ENCODE measurements around the gene HRC. TPM values are rescaled to one million over a fixed set of nuclear protein-coding genes. Genes with fewer than 3 reads are reported as not detected.
A peak's percentile ranks its signal among the peaks of the same experiment; 100 is the strongest.

Gene HRC
- total RNA-seq, 1 donor from 2014 or later: 0.25 TPM

- no peak overlapping the region for H3K27ac ChIP-seq
- H3K4me3 ChIP-seq: no peak overlapping the region
- no peaks in the 10 kb centered on the region for H3K36me3 ChIP-seq
- H3K9me3 ChIP-seq: no peaks in the 10 kb centered on the region
- no peaks in the 10 kb centered on the region for H3K27me3 ChIP-seq
- peak; percentile 73 to 74 (median 74) for TF ChIP-seq CTCF (IDR thresholded peaks at IDR 0.05)
- TF ChIP-seq POLR2AphosphoS5 (IDR thresholded peaks at IDR 0.05; ENCODE audit: insufficient read depth in 1 of 2, low read depth in 1 of 2): no peak
- DNase-seq (ENCODE audit: extremely low spot score in 2 of 2): no peak
- peaks cover 46% of the 10 kb centered on the region for H3K4me1 ChIP-seq
- intact Hi-C loops (cut with DNase I): loop anchor here (5.0 to 10.0 kb wide), 2 partner anchors 48 to 151 kb away; partner anchors contain the start of genes GYS1 and RUVBL2
These were observed 9.4 kb downstream of the HRC start for GRCh38 chr19:49145573-49146407.

GRCh38 chr19:49142866-49143335 lies 12.3 kb downstream of the HRC start:
- Histone ChIP-seq H3K27me3 (no peaks in the 10 kb centered on the region), H3K4me1 (peaks cover 25% of the 10 kb centered on the region), H3K4me3 (peak overlapping the region; percentile 38 to 42), H3K36me3 (no peaks in the 10 kb centered on the region), H3K27ac (no peak overlapping the region), H3K9me3 (no peaks in the 10 kb centered on the region)
- peak in 1 of 2 donors; percentile 88 for DNase-seq (ENCODE audit: extremely low spot score in 2 of 2)
- TF ChIP-seq POLR2AphosphoS5 (IDR thresholded peaks at IDR 0.05; ENCODE audit: insufficient read depth in 1 of 2, low read depth in 1 of 2) (peak; percentile 33 to 56), POLR2A (IDR thresholded peaks at IDR 0.05) (no peak)
- intact Hi-C loops (cut with DNase I): loop anchor here (10.0 kb wide), 1 partner anchor 148 kb away; the partner anchor contains the start of genes GYS1 and RUVBL2

- H3K27me3 ChIP-seq: no peaks in the 10 kb centered on the region
- TF ChIP-seq POLR2A (IDR thresholded peaks at IDR 0.05) (no peak), POLR2AphosphoS5 (IDR thresholded peaks at IDR 0.05; ENCODE audit: insufficient read depth in 1 of 2, low read depth in 1 of 2) (no peak)
- peak in 1 of 2 donors; percentile 79 for DNase-seq (ENCODE audit: extremely low spot score in 2 of 2)
- H3K9me3 ChIP-seq: no peaks in the 10 kb centered on the region
- peaks cover 24% of the 10 kb centered on the region for H3K4me1 ChIP-seq
- no peaks in the 10 kb centered on the region for H3K36me3 ChIP-seq
- intact Hi-C loops (cut with DNase I): loop anchor here (10.0 kb wide), 1 partner anchor 147 kb away; the partner anchor contains the start of genes GYS1 and RUVBL2
- no peak overlapping the region for H3K4me3 ChIP-seq
- H3K27ac ChIP-seq: no peak overlapping the region
These were observed 13.8 kb downstream of the HRC start for GRCh38 chr19:49141352-49141751.

GRCh38 chr19:49140951-49141350 lies 14.2 kb downstream of the HRC start:
- H3K27ac ChIP-seq: no peak overlapping the region
- H3K4me1 ChIP-seq: peaks cover 20% of the 10 kb centered on the region
- H3K4me3 ChIP-seq: no peak overlapping the region
- H3K9me3 ChIP-seq: no peaks in the 10 kb centered on the region
- no peaks in the 10 kb centered on the region for H3K27me3 ChIP-seq
- no peak for TF ChIP-seq POLR2A (IDR thresholded peaks at IDR 0.05)
- no peak for TF ChIP-seq CTCF (IDR thresholded peaks at IDR 0.05)
- TF ChIP-seq POLR2AphosphoS5 (IDR thresholded peaks at IDR 0.05; ENCODE audit: insufficient read depth in 1 of 2, low read depth in 1 of 2): no peak
- H3K36me3 ChIP-seq: no peaks in the 10 kb centered on the region
- intact Hi-C loops (cut with DNase I): loop anchor here (10.0 kb wide), 1 partner anchor 146 kb away; the partner anchor contains the start of genes GYS1 and RUVBL2
- no peak for DNase-seq (ENCODE audit: extremely low spot score in 2 of 2)

- intact Hi-C loops (cut with DNase I): loop anchor here (5.0 kb wide), 1 partner anchor 1614 kb away; no protein-coding TSS in a partner anchor
- Histone ChIP-seq H3K36me3 (no peaks in the 10 kb centered on the region), H3K27ac (no peak overlapping the region), H3K27me3 (no peaks in the 10 kb centered on the region), H3K4me1 (peaks cover 18% of the 10 kb centered on the region), H3K4me3 (no peak overlapping the region), H3K9me3 (no peaks in the 10 kb centered on the region)
- peak in 1 of 2 donors; percentile 87 for DNase-seq (ENCODE audit: extremely low spot score in 2 of 2)
- TF ChIP-seq CTCF (IDR thresholded peaks at IDR 0.05): no peak
- peak in 1 of 2 donors; percentile 58 for TF ChIP-seq POLR2AphosphoS5 (IDR thresholded peaks at IDR 0.05; ENCODE audit: insufficient read depth in 1 of 2, low read depth in 1 of 2)
- TF ChIP-seq POLR2A (IDR thresholded peaks at IDR 0.05): no peak
These were observed 18.4 kb downstream of the HRC start for GRCh38 chr19:49136771-49137171.
